Activated T-helper 1 cell treated with anti-CD3 and anti-CD28 coated beads, Interleukin-2, amount 50 U/mL, for 16 hours (primary cell): ENCODE measurements around the gene COLEC11.

Experiments used
- DNase-seq, 2 donors: peaks; one replicate each; pipeline ENCODE4 v3.0.0-alpha.2; 2020; ENCODE audit warnings: low read depth in 1 of 2, low spot score in 1 of 2

COLEC11 gene

GRCh38 chr2:3637311-3637675 is 42.4 kb downstream of the COLEC11 start:
- no peak for DNase-seq

GRCh38 chr2:3637692-3638455 is 43.0 kb downstream of the COLEC11 start:
- DNase-seq, result no peak

- DNase-seq, result no peak
Measured at GRCh38 chr2:3638456-3638810, 43.5 kb downstream of the COLEC11 start.

DNA sequence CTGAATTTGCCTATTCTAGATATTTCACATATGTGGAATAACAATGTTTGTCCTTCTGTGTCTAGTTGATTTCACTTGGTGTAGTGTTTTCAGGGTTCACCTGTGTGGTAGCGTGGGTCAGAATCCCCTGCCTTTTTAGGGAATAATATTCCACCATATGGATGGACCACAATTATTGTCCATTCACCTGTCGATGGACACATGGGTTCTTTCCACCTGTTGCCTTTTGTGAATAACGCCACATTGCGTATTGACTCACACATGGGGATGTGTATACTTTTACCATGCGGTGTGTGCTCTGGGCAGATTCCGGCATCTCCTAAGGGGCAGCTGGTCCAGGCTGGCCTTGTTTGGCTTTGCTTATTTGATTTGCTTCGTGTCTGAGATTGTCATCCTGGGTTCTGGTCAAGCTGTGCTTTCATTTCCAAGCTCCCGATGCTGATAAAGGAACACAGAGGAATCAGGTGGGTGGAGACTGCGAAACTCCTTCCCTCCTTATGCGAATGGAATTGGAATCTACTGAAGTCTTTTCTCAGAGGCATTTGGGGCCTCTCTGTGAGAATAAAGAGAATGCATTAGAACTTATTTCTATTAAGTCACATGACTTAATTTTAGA is 44.2 kb downstream of the COLEC11 start:
- DNase-seq, result no peak

- no peak for DNase-seq
Measured at GRCh38 chr2:3639653-3640052, 44.7 kb downstream of the COLEC11 start.

GRCh38 chr2:3641181-3641580 is 46.3 kb downstream of the COLEC11 start:
- DNase-seq, result no peak

DNA sequence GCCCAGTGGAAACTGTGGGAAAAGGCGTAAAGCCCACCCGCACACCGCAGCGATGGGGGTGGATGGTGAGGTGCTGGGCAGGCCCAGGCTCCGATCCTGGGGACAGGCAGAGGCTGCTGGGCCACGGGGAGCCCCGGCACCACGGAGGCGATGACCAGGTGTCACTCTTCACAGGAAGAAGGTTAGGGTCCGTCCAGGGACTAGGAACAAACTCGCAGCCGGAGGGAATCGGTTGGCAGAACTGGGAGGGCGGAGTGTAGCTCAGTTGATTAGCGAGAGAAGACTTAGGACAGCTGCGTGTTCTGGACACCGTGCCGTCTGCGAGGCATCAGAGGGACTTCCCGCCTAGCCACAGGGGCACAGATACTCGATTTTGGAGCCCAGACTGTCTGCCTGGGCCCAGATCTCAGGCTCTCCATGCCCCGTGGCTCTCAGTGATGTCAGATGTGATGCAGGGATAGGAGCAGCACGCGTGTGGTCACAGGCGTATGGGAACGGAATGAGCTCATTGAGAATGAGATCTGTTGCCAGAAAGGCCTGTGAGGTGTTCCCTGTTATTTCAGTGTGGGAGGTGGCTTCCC is 47.0 kb downstream of the COLEC11 start:
- no peak for DNase-seq

GRCh38 chr2:3642521-3643215 is 47.8 kb downstream of the COLEC11 start:
- no peak for DNase-seq

GRCh38 chr2:3643371-3644245 is 48.7 kb downstream of the COLEC11 start:
- DNase-seq, result no peak

DNA sequence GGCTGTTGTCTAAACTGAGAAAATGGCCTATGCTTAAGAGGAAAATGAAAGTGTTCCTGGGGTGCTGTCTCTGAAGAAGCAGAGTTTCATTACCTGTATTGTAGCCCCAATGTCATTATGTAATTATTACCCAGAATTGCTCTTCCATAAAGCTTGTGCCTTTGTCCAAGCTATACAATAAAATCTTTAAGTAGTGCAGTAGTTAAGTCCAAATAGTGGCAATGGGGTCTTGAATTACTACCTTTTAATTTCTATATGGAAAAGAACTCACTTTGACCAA is 49.3 kb downstream of the COLEC11 start:
- DNase-seq, result no peak

DNA sequence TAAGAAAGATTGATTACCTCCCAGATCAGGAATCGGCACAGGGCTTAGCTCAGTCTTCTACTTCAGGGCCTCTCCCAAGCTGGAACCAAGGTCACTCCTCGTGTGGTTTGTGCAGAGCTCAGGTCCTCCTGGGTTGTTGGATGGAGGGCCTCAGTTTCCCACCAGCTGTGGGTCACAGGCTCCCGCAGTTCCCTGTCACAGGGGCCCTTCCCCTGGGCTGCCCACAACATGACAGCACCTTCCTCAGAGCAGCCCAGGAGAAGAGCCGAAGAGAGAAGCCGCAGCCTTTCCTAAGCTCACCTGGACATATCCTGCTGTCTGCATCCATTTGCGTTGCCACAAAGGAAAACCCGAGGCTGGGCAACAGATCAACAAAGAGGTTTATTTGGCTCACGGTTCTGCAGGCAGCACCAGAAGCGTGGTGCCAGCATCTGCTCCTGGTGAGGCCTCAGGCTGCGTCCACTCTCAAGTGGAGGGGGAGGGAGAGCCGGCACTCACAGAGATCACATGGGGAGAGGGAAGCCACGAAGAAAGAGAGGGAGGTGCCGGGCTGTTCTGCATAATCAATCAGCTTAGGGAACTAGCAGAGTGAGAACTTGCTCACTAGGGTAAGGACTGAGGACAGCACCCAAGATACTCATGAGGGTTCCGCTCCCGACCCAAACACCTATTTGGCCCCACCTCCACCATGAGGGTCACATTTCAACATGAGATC is 50.1 kb downstream of the COLEC11 start:
- no peak for DNase-seq

DNA sequence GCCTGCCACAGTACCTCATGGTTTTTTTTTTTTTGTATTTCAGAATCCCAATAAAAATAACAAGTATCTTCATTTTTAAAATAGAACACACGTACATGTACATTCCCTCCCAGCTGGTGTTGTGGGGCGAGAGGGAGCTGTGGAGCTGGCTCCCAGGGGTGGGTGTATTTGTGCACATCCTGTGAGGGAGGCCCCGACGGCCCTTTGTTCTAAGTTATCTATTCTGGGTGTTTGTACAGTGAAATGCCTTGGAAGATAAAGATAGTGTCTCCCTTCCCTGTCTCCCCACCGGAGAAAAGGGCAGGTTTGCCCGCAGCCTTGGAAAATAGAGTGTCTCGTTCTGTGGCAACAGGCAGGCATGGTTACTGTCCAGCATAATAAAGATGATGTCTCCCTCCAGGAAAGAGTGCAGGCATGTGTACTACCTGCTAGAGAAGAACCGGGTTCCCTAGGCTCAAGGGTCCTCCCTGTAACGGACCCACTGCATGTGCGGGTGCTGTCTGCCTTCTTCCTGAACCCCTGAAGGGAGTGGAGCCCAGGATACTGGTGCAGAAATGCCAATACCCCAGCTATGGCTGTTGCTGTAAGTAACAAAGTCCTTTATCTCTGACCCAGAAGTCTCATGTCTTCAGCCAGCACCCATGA is 51.0 kb downstream of the COLEC11 start:
- DNase-seq, result no peak

DNA sequence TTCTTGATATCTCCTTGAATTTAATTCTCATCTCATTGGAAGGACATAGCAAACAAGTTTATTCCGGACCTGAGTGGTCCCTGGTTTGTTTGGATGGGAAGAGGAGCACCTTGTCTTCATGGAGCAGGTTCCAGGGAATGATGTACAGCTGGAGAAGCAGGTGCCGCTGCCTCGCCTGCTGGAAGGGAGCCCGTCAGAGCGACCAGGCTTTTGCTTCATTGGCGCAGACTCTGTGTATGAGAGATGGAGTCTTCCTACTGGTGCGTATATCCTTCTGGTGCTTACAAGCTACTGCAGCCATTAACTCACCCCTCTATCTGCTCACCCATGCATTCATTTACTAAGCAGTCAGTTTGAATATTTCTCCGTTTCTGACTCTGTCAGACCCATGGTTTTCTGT is 51.5 kb downstream of the COLEC11 start:
- DNase-seq, result no peak

DNA sequence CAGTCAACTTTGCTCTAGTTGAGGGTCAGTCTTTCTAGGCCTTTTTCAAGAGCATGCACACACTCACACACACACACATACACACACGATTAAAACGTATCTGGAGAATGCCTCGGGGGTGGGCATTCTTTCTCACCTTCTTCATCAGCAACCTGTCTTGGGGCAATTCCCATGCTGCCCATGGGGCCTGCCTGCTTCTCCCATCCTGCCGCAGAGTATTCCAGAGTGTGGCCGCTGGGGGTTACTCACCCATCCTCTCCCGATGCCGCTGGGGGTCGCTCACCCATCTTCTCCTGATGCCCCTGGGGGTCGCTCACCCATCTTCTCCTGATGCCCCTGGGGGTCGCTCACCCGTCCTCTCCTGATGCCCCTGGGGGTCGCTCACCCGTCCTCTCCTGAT is 52.3 kb downstream of the COLEC11 start:
- DNase-seq, result no peak

GRCh38 chr2:3647831-3648651 is 53.1 kb downstream of the COLEC11 start:
- no peak for DNase-seq

DNA sequence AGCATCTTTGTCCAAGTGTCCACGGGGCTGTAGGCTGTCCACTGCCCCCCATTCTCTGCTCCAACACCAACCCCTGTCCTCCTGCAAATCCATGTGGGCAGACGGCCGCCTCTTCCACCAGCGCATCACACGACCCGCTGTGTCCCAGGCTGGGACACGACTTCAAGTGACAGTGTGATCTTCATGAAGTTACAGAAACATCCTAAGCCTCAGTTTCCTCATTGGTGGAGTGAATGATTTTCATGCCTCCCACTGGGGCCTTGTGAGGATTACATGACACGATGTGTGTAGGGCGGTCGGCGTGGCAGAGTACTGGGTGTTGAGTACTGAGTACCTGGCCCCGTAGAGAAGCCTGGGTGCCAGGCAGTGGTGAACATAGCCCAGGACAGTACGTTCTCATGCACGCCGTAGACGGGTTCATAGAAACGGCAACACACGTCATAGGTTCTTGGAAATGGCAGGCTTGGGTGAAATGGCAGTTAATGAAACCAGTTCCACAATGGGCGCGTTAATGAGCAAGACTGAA is 53.8 kb downstream of the COLEC11 start:
- no peak for DNase-seq

GRCh38 chr2:3649581-3649980 is 54.7 kb downstream of the COLEC11 start:
- DNase-seq, result no peak

DNA sequence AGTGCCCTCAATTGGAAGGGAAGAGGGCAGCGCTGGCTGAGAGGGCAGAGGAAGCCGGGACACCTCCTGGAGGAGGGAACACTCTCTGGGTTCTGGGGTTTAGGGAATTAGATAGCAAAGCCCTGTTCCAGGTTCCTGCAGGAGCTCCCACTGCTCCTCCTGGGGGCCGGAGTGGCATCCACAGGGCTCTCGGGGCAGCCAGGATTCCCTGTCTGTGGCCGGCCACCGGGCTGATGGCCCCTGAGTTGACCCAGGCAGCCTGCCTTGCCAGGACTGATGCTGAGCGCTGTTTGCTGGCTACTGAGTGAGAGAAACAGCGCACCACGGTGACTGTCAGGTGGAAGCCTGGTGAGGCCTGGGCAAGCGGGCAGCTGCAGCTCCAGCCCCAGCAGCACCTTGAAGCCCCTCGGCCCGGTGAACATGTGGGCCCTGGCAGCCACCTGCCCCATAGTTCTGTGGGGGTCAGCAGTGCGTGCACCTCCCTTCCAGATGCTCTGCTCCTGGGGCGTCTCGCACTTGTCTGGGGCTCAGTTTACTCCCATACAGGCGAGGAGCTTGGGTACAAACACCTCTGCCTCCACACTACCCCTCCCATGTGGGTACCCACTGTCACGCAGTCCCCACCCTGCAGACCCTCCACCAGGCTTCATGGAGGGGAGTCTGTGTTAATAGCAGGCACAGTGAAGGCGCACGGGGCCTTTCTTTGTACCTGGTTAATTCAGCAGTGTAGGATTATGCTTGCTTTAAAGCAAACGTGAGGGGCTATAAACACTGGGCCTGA is 55.4 kb downstream of the COLEC11 start:
- DNase-seq, result no peak
